Neuronal stem cell (in vitro differentiated cells): ENCODE measurements around the gene PM20D2.

ENCODE experiments used
- DNase-seq: peaks from one replicate; pipeline ENCODE4 v3.0.0-alpha.2; 2013; ENCODE audit warnings: low spot score
- H2AFZ ChIP-seq: one replicate; pipeline ENCODE4 v1.6.1; 2013; ENCODE audit warnings: mild to moderate bottlenecking, low read length, inconsistent platforms
- H2AK5ac ChIP-seq: 2 replicates; pipeline ENCODE4 v1.6.1; 2013; ENCODE audit warnings: low read depth, mild to moderate bottlenecking, inconsistent platforms, low read length, moderate library complexity, mixed read lengths
- H2BK120ac ChIP-seq: 2 replicates; pipeline ENCODE4 v1.6.1; 2013; ENCODE audit warnings: low read depth, mild to moderate bottlenecking, inconsistent platforms, low read length, moderate library complexity, mixed read lengths
- H2BK12ac ChIP-seq: one replicate; pipeline ENCODE4 v1.6.1; 2013; ENCODE audit warnings: low read length, inconsistent platforms
- H2BK15ac ChIP-seq: 2 replicates; pipeline ENCODE4 v1.6.1; 2013; ENCODE audit warnings: mild to moderate bottlenecking, low read length, inconsistent platforms, mixed read lengths
- H2BK5ac ChIP-seq: one replicate; pipeline ENCODE4 v1.6.1; 2013; ENCODE audit warnings: inconsistent platforms, mild to moderate bottlenecking, low read length, moderate library complexity
- H3K14ac ChIP-seq: one replicate; pipeline ENCODE4 v1.6.1; 2013; ENCODE audit warnings: low read length, inconsistent platforms
- H3K18ac ChIP-seq: 2 replicates; pipeline ENCODE4 v1.6.1; 2013; ENCODE audit warnings: low read length, inconsistent platforms
- H3K23ac ChIP-seq: 2 replicates; pipeline ENCODE4 v1.6.1; 2013; ENCODE audit warnings: low read depth, mild to moderate bottlenecking, mixed read lengths, low read length, inconsistent platforms; ENCODE audit not compliant: poor library complexity
- H3K27ac ChIP-seq: replicated peaks from 3 replicates; pipeline ENCODE4 v1.5.1; 2013; ENCODE audit warnings: low read length, inconsistent platforms
- H3K27me3 ChIP-seq, 3 experiments: 2 replicates each; pipeline ENCODE4 v1.6.1; 2013; ENCODE audit warnings: low read length in 3 of 3, mild to moderate bottlenecking in 2 of 3, inconsistent platforms in 1 of 3, low read depth in 1 of 3, mixed read lengths in 1 of 3, moderate library complexity in 1 of 3; ENCODE audit not compliant: control insufficient read depth in 3 of 3, insufficient read depth in 3 of 3
- H3K36me3 ChIP-seq, 2 donors: replicated peaks in 1 of 2; 2 replicates each; pipeline ENCODE4 v1.6.1; 2013; ENCODE audit warnings: low read length in 2 of 2; ENCODE audit not compliant: control insufficient read depth in 2 of 2, insufficient read depth in 2 of 2
- H3K4ac ChIP-seq: 2 replicates; pipeline ENCODE4 v1.6.1; 2013; ENCODE audit warnings: inconsistent platforms, mild to moderate bottlenecking, low read length, moderate library complexity
- H3K4me1 ChIP-seq, 2 donors: 1 replicate in 1 of 2; 2 replicates in 1 of 2; pipeline ENCODE4 v1.6.1; 2013; ENCODE audit warnings: low read length in 2 of 2, low read depth in 1 of 2; ENCODE audit not compliant: control insufficient read depth in 2 of 2, insufficient read depth in 1 of 2
- H3K4me2 ChIP-seq: one replicate; pipeline ENCODE4 v1.6.1; 2013; ENCODE audit warnings: mild to moderate bottlenecking, low read length, inconsistent platforms; ENCODE audit not compliant: insufficient read depth, poor library complexity, severe bottlenecking
- H3K4me3 ChIP-seq, 2 donors: 2 replicates each; pipeline ENCODE4 v1.5.1; 2013; ENCODE audit warnings: low read length in 2 of 2, mild to moderate bottlenecking in 2 of 2, inconsistent platforms in 1 of 2, moderate library complexity in 1 of 2
- H3K79me1 ChIP-seq: one replicate; pipeline ENCODE4 v1.6.1; 2013; ENCODE audit warnings: low read depth, mild to moderate bottlenecking, inconsistent platforms, low read length, moderate library complexity
- H3K9ac ChIP-seq: one replicate; pipeline ENCODE4 v1.6.1; 2013; ENCODE audit warnings: mild to moderate bottlenecking, low read depth, low read length, inconsistent platforms; ENCODE audit not compliant: poor library complexity
- H3K9me3 ChIP-seq, 2 donors: replicated peaks in 1 of 2; 2 replicates each; pipeline versions ENCODE3 to v1.6.1; 2013; ENCODE audit warnings: low read length in 2 of 2, mild to moderate bottlenecking in 2 of 2, inconsistent platforms in 1 of 2, low read depth in 1 of 2, mixed read lengths in 1 of 2, moderate library complexity in 1 of 2; ENCODE audit not compliant: control insufficient read depth in 2 of 2, insufficient read depth in 1 of 2
- H4K8ac ChIP-seq: one replicate; pipeline ENCODE4 v1.6.1; 2013; ENCODE audit warnings: low read depth, mild to moderate bottlenecking, inconsistent platforms, low read length, moderate library complexity
- H4K91ac ChIP-seq: one replicate; pipeline ENCODE4 v1.6.1; 2013; ENCODE audit warnings: low read length, low read depth, mild to moderate bottlenecking, inconsistent platforms; ENCODE audit not compliant: poor library complexity
- WGBS, 2 donors: extraction: QIAGEN DNeasy Blood & Tissue Kit; methylation state at CpG; one replicate each; pipeline ENCODE4 v1.1.7; 2013; ENCODE audit warnings: missing lambda C conversion rate in 2 of 2, mixed read lengths in 1 of 2; ENCODE audit not compliant: insufficient read length in 2 of 2, insufficient replicate concordance in 1 of 2; ENCODE audit errors: extremely low coverage in 2 of 2; 5-methylcytosine and 5-hydroxymethylcytosine counted together

Gene PM20D2

DNA sequence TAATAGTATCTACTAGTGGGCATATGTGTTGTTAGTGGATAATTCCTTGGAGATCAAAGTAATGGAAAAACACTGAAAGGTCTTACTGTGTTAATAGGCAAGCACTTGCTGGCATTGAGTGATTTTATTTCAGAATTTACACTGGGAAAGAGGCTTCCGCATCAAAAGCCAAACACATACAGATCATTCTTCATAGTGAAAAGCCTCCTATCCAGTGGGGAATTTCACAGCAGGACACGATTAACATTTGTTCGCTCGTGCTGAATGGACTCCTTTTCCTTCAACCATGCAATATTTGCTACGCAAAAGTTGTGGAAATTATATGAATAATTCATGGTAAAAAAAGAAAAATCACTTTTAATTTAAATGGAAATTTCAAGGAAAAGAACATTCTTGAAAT lies 44.9 kb downstream of the PM20D2 start:
- Histone ChIP-seq H3K27me3 (no peaks in the 10 kb centered on the region), H3K4ac (no peak overlapping the region), H3K27ac (no peak overlapping the region), H2AFZ (no peak overlapping the region), H3K36me3 (no peaks in the 10 kb centered on the region), H4K91ac (no peak overlapping the region), H3K14ac (no peak overlapping the region), H2BK120ac (no peak overlapping the region), H3K23ac (no peak overlapping the region), H3K4me1 (peaks cover 8 to 9% of the 10 kb centered on the region in 2 donors), H3K79me1 (no peaks in the 10 kb centered on the region), H2BK15ac (no peak overlapping the region), H2BK12ac (no peak overlapping the region), H3K18ac (no peak overlapping the region), H3K4me3 (no peak overlapping the region), H4K8ac (no peak overlapping the region), H3K9ac (no peak overlapping the region), H3K9me3 (peaks cover 2 to 9% of the 10 kb centered on the region in 2 donors), H2BK5ac (no peak overlapping the region), H2AK5ac (no peak overlapping the region), H3K4me2 (no peak overlapping the region)
- WGBS, 2 donors, result no CpG with 5 or more reads among the region's 5 CpGs
- DNase-seq, result no peak

DNA sequence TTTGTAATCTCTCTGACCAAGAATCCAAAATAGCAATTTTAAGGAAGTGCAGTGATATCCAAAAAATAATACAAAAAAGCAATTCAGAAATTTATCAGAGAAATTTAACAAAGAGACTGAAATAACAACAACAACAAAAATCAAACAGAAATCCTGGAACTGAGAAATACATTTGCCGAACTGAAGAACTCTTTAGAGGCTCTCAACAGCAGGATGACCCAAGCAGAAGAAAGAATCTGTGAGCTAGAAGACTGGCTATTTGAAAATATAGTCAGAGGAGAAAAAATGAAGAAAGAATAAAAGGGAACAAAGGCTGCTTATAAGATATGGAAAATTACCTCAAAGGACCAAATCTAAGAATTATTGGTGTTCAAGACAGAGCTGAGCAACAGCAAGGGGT lies 48.7 kb downstream of the PM20D2 start:
- Histone ChIP-seq H3K4me3 (no peak overlapping the region), H2BK120ac (no peak overlapping the region), H3K14ac (no peak overlapping the region), H3K4me1 (peaks cover 2 to 9% of the 10 kb centered on the region in 2 donors), H3K18ac (no peak overlapping the region), H2AFZ (no peak overlapping the region), H2BK15ac (no peak overlapping the region), H3K23ac (no peak overlapping the region), H3K36me3 (no peaks in the 10 kb centered on the region), H3K9ac (no peak overlapping the region), H3K4me2 (no peak overlapping the region), H4K8ac (no peak overlapping the region), H3K79me1 (no peaks in the 10 kb centered on the region), H2AK5ac (no peak overlapping the region), H4K91ac (no peak overlapping the region), H3K27me3 (no peaks in the 10 kb centered on the region), H3K9me3 (peaks cover 3 to 9% of the 10 kb centered on the region in 2 donors), H3K4ac (no peak overlapping the region), H3K27ac (no peak overlapping the region), H2BK5ac (no peak overlapping the region), H2BK12ac (no peak overlapping the region)
- no peak for DNase-seq
- WGBS, 2 donors, result no CpG with 5 or more reads among the region's 1 CpG

DNA sequence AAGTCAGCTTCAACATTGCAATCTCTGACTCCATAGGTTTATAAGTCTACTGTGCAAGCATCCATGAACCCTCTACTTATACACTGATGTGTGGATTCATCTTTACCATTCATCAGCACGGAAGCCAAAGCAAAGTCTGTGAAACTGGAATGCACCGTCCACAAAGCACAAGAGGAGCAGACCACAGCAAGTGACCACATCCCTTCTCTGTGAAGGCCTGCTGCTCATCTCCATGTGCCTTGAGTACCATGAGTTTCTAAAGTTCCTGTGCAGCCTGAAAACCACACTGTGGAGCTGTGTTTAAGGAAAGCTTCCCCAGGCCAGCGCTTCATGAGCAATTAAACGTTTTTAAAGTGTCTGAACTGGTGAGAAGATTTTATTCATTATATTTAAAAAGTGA lies 51.3 kb downstream of the PM20D2 start:
- Histone ChIP-seq H3K18ac (no peak overlapping the region), H2BK120ac (no peak overlapping the region), H2AK5ac (no peak overlapping the region), H2BK5ac (no peak overlapping the region), H2BK15ac (no peak overlapping the region), H3K9ac (no peak overlapping the region), H4K8ac (no peak overlapping the region), H3K27ac (no peak overlapping the region), H2AFZ (no peak overlapping the region), H3K4me1 (no peaks in the 10 kb centered on the region), H3K27me3 (peaks cover 0 to 3% (median 0%) of the 10 kb centered on the region in 3 experiments), H3K4me3 (no peak overlapping the region), H3K79me1 (no peaks in the 10 kb centered on the region), H4K91ac (no peak overlapping the region), H2BK12ac (no peak overlapping the region), H3K36me3 (no peaks in the 10 kb centered on the region), H3K4ac (no peak overlapping the region), H3K4me2 (no peak overlapping the region), H3K14ac (no peak overlapping the region), H3K9me3 (peaks cover 3 to 9% of the 10 kb centered on the region in 2 donors), H3K23ac (no peak overlapping the region)
- no CpG with 5 or more reads among the region's 4 CpGs for whole genome bisulfite sequencing, 2 donors
- no peak for DNase-seq

DNA sequence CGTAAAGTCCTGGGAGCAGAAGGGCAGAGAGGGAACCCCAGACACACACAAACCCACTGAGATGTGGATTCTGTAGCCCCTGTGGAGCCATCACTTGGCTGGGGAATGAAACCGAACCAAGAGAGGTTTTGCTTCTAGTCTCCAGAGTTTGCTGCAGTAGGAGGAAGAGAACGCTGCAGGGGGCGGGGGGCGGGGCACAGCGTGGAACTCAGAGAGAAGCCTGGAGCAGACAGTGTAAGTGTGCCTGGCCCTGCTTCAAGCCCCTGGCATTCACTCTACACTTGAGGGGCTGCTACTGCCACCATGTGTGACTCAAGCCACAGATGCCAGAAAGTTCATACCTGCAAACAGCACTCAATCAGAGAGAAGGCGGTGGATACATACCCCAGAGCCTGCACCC lies 52.4 kb downstream of the PM20D2 start:
- WGBS, 2 donors, result no CpG with 5 or more reads among the region's 7 CpGs

More for the DNA sequence above, 52.4 kb downstream of the PM20D2 start:
- H3K18ac ChIP-seq, result no peak overlapping the region
- H2AFZ ChIP-seq, result no peak overlapping the region
- no peak overlapping the region for H4K8ac ChIP-seq
- H2AK5ac ChIP-seq, result no peak overlapping the region
- H3K27ac ChIP-seq, result no peak overlapping the region
- no peaks in the 10 kb centered on the region for H3K79me1 ChIP-seq
- H2BK15ac ChIP-seq, result no peak overlapping the region
- H3K36me3 ChIP-seq, result no peaks in the 10 kb centered on the region
- H2BK120ac ChIP-seq, result no peak overlapping the region
- no peak overlapping the region for H3K4me2 ChIP-seq
- no peaks in the 10 kb centered on the region for H3K4me1 ChIP-seq
- H3K14ac ChIP-seq, result no peak overlapping the region
- H4K91ac ChIP-seq, result no peak overlapping the region
- H3K4me3 ChIP-seq, result no peak overlapping the region
- peaks cover 0 to 3% (median 0%) of the 10 kb centered on the region in 3 experiments for H3K27me3 ChIP-seq
- H3K9me3 ChIP-seq, result peaks cover 3 to 9% of the 10 kb centered on the region in 2 donors
- H3K23ac ChIP-seq, result no peak overlapping the region
- H2BK5ac ChIP-seq, result no peak overlapping the region
- H2BK12ac ChIP-seq, result no peak overlapping the region
- no peak overlapping the region for H3K4ac ChIP-seq
- H3K9ac ChIP-seq, result no peak overlapping the region
- DNase-seq, result no peak
